Measurements from ENCODE around the gene AMER3.

DNA sequence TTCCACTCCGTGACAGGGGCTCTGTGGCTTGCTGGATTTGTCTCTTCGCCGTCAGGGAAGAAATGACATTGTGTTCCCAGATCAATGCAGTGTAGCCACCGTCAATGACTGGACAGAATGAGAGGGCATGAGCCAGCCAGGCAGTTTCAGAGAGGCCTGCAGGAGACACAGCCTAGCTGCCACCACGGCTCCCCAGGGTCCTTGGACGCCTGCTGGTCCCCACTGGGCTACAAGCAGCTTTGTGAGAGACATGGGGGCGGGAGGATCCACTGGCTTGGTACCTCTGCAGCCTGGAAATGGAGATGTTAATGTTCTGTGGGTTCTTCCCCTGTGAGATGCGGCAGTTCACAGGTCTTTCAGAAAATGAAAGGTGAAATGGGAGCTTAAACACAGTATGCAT, 12.1 kb upstream of the AMER3 start:
- TF ChIP-seq, protein P1, sequence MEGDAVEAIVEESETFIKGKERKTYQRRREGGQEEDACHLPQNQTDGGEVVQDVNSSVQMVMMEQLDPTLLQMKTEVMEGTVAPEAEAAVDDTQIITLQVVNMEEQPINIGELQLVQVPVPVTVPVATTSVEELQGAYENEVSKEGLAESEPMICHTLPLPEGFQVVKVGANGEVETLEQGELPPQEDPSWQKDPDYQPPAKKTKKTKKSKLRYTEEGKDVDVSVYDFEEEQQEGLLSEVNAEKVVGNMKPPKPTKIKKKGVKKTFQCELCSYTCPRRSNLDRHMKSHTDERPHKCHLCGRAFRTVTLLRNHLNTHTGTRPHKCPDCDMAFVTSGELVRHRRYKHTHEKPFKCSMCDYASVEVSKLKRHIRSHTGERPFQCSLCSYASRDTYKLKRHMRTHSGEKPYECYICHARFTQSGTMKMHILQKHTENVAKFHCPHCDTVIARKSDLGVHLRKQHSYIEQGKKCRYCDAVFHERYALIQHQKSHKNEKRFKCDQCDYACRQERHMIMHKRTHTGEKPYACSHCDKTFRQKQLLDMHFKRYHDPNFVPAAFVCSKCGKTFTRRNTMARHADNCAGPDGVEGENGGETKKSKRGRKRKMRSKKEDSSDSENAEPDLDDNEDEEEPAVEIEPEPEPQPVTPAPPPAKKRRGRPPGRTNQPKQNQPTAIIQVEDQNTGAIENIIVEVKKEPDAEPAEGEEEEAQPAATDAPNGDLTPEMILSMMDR (conservative IDR thresholded peaks at IDR 0.05 in 1 of 2, IDR thresholded peaks at IDR 0.05 in 1 of 2; ENCODE audit: low read depth in 1 of 2, low read length in 2 of 2) = no peak
- TF ChIP-seq EZH2 (IDR thresholded peaks at IDR 0.05; ENCODE audit: low read length, missing control alignments) = no peak

All from fibroblast of lung (primary cell).